Neural cell (in vitro differentiated cells): ENCODE measurements around the gene PRDX5. TPM values are rescaled to one million over a fixed set of nuclear protein-coding genes. Genes with fewer than 3 reads are reported as not detected.

Experiments used
- H2AFZ ChIP-seq: fragments of 200-600, 300-800 bp; sonication (generic), shearing (Covaris generic); 2 replicates; pipeline ENCODE4 v1.6.0; 2014; ENCODE audit warnings: low read depth, mild to moderate bottlenecking, antibody characterized with exemption, low read length, moderate library complexity
- H3F3A ChIP-seq: fragments of 200-600 bp; shearing (Covaris generic); 2 replicates; pipeline ENCODE4 v1.6.1; 2016; ENCODE audit warnings: mild to moderate bottlenecking, moderate library complexity, mixed read lengths, antibody characterized with exemption, low read length; ENCODE audit not compliant: insufficient read depth, poor library complexity, severe bottlenecking
- H3K27ac ChIP-seq: fragments of 200-600, 300-800 bp; sonication (generic), shearing (Covaris generic); 2 replicates; pipeline ENCODE4 v1.5.1; 2014; ENCODE audit warnings: mild to moderate bottlenecking, low read length, moderate library complexity
- H3K27me3 ChIP-seq: fragments of 300-800, 200-600 bp; sonication (generic), shearing (Covaris generic); 2 replicates; pipeline ENCODE4 v1.6.0; 2014; ENCODE audit warnings: mild to moderate bottlenecking, low read depth, low read length, moderate library complexity; ENCODE audit not compliant: insufficient read depth
- H3K36me3 ChIP-seq: fragments of 300-800, 200-600 bp; sonication (generic), shearing (Covaris generic); 2 replicates; pipeline ENCODE4 v1.5.1; 2014; ENCODE audit warnings: mild to moderate bottlenecking, antibody characterized with exemption, low read length, moderate library complexity; ENCODE audit not compliant: insufficient read depth
- H3K4me2 ChIP-seq: fragments of 300-800, 200-600 bp; sonication (generic), shearing (Covaris generic); 2 replicates; pipeline ENCODE4 v1.6.0; 2014; ENCODE audit warnings: mild to moderate bottlenecking, low read length
- H3K4me3 ChIP-seq: fragments of 300-800, 200-600 bp; sonication (generic), shearing (Covaris generic); 2 replicates; pipeline ENCODE4 v1.5.1; 2014; ENCODE audit warnings: mild to moderate bottlenecking, low read length, moderate library complexity
- H3K79me2 ChIP-seq: fragments of 200-600 bp; shearing (Covaris generic); replicated peaks from 2 replicates; pipeline ENCODE4 v1.6.0; 2014; ENCODE audit warnings: mild to moderate bottlenecking, low read length, moderate library complexity; ENCODE audit not compliant: insufficient read depth
- H3K9ac ChIP-seq: fragments of 300-800, 200-600 bp; sonication (generic), shearing (Covaris generic); 2 replicates; pipeline ENCODE4 v1.6.1; 2016; ENCODE audit warnings: mild to moderate bottlenecking, low read length, mixed read lengths
- H3K9me2 ChIP-seq: fragments of 200-600 bp; shearing (Covaris generic); 2 replicates; pipeline ENCODE4 v1.6.1; 2016; ENCODE audit warnings: mild to moderate bottlenecking, low read length, mixed read lengths; ENCODE audit not compliant: insufficient read depth
- H3K9me3 ChIP-seq: fragments of 200-600, 300-800 bp; sonication (generic), shearing (Covaris generic); 2 replicates; pipeline ENCODE4 v1.6.1; 2016; ENCODE audit warnings: mild to moderate bottlenecking, mixed run types, low read length, moderate library complexity, mixed read lengths
- H4K20me1 ChIP-seq: fragments of 200-600 bp; shearing (Covaris generic); 2 replicates; pipeline ENCODE4 v1.6.1; 2016; ENCODE audit warnings: mild to moderate bottlenecking, mixed run types; ENCODE audit not compliant: insufficient read depth
- CTCF ChIP-seq: fragments of 450-650 bp; IDR thresholded peaks from 2 replicates; pipeline ENCODE4 v1.5.1; 2014; ENCODE audit warnings: antibody characterized with exemption, mild to moderate bottlenecking, moderate library complexity; ENCODE audit not compliant: poor library complexity, severe bottlenecking
- EP300 ChIP-seq: fragments of 450-650 bp; conservative IDR thresholded peaks from 2 replicates; pipeline ENCODE4 v1.6.1; 2014; ENCODE audit warnings: antibody characterized with exemption, mild to moderate bottlenecking, moderate library complexity; ENCODE audit not compliant: poor library complexity, severe bottlenecking
- EZH2 ChIP-seq: fragments of 200-600, 300-800 bp; shearing (Covaris generic), sonication (generic); IDR thresholded peaks from 2 replicates; pipeline ENCODE4 v1.6.1; 2014; ENCODE audit warnings: antibody characterized with exemption, low read length, borderline replicate concordance, mild to moderate bottlenecking; ENCODE audit not compliant: insufficient read depth, poor library complexity, severe bottlenecking
- MXI1 ChIP-seq: fragments of 450-650 bp; conservative IDR thresholded peaks from 2 replicates; pipeline ENCODE4 v1.6.1; 2014; ENCODE audit warnings: antibody characterized with exemption, mild to moderate bottlenecking; ENCODE audit not compliant: poor library complexity, severe bottlenecking
- POLR2AphosphoS5 ChIP-seq: IDR thresholded peaks from 2 replicates; pipeline ENCODE4 v1.6.1; 2012
- RAD21 ChIP-seq: fragments of 450-650 bp; conservative IDR thresholded peaks from 2 replicates; pipeline ENCODE4 v1.6.1; 2014; ENCODE audit warnings: antibody characterized with exemption, mild to moderate bottlenecking, moderate library complexity
- REST ChIP-seq: IDR thresholded peaks from 2 replicates; pipeline ENCODE4 v1.6.1; 2012; ENCODE audit warnings: borderline replicate concordance
- SMC3 ChIP-seq: fragments of 450-650 bp; conservative IDR thresholded peaks from 2 replicates; pipeline ENCODE4 v1.6.1; 2014; ENCODE audit warnings: antibody characterized with exemption, mild to moderate bottlenecking, moderate library complexity; ENCODE audit not compliant: poor library complexity
- TAF1 ChIP-seq: IDR thresholded peaks from 2 replicates; pipeline ENCODE4 v1.6.1; 2012; ENCODE audit warnings: low read depth
- polyA plus RNA-seq: library from polyadenylated mRNA; depleted of rRNA; stranded (reverse); fragments of >200 nt; gene quantifications from 2 replicates; pipeline ENCODE4 v1.2.3, GENCODE V29; 2014

Gene PRDX5
- polyA plus RNA-seq, 1 donor from 2014 or later, result 452 TPM

GRCh38 chr11:64341429-64341828, 23.5 kb downstream of the PRDX5 start:
- Histone ChIP-seq H3K27ac (no peak overlapping the region), H3K36me3 (no peaks in the 10 kb centered on the region), H3K27me3 (no peaks in the 10 kb centered on the region), H4K20me1 (no peaks in the 10 kb centered on the region), H3K9me3 (no peaks in the 10 kb centered on the region), H3F3A (no peaks in the 10 kb centered on the region), H3K9me2 (no peaks in the 10 kb centered on the region), H3K79me2 (no peaks in the 10 kb centered on the region), H2AFZ (no peak overlapping the region), H3K9ac (no peak overlapping the region), H3K4me3 (no peak overlapping the region), H3K4me2 (no peak overlapping the region)
- TF ChIP-seq MXI1, result no peak
- no peak for TF ChIP-seq REST
- no peak for TF ChIP-seq RAD21
- TF ChIP-seq SMC3, result no peak
- TF ChIP-seq CTCF, result no peak
- no peak for TF ChIP-seq POLR2AphosphoS5
- TF ChIP-seq EP300, result no peak
- TF ChIP-seq TAF1, result no peak
- TF ChIP-seq EZH2, result no peak

DNA sequence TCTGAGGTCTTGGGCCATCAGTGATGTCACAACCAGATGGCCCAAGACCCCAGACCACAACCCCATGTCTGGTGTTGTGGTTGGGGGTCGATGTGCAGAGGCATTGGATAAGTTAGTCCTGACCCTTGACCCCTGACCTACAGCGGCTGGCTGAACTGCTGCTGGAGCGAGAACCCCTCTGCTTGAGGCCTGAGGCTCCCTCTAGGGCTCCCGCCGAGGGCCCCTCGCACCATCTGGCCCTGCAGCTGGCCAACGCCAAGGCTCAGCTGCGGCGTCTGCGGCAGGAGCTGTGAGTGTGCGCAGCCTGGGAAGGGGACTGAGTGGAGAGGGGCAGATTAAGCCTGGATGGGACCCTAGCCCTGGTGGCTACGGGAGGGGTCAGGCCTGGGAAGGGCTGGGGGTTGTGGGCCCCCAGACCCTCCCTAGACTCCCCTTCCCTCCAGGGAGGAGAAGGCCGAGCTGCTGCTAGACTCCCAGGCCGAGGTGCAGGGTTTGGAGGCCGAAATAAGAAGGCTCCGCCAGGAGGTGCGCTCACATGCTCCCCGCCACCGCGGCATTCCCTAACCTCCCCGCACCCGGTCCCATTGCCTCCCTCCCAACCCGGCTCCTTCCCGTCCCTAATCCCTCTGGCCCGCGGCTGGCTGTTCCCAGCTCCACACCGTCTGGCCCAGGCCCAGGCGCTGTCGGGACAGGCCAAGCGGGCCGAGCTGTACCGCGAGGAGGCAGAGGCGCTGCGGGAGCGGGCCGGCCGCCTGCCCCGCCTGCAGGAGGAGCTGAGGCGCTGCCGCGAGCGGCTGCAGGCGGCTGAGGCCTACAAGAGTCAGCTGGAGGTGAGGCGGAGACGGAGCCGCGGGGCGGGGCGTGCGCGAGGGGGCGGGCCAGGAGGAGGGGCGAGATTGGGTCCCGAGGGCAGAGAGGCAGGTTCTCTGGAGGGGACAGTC, 24.2 kb downstream of the PRDX5 start:
- Histone ChIP-seq H2AFZ (no peak overlapping the region), H3K36me3 (no peaks in the 10 kb centered on the region), H3K79me2 (no peaks in the 10 kb centered on the region), H3K4me2 (no peak overlapping the region), H3K9ac (no peak overlapping the region), H3K9me3 (no peaks in the 10 kb centered on the region), H3K9me2 (no peaks in the 10 kb centered on the region), H3K4me3 (no peak overlapping the region), H3K27ac (no peak overlapping the region), H3F3A (no peaks in the 10 kb centered on the region), H3K27me3 (no peaks in the 10 kb centered on the region), H4K20me1 (no peaks in the 10 kb centered on the region)
- TF ChIP-seq CTCF, result peak; percentile 20
- TF ChIP-seq SMC3, result no peak
